ENCODE data around the gene TLE6. TPM values are rescaled to one million over a fixed set of nuclear protein-coding genes. Genes with fewer than 3 reads are reported as not detected.

Gene TLE6
- total and polyA plus RNA-seq, 4 donors, result 1.6 to 5.0 (median 4.6) TPM

- Histone ChIP-seq H3K27me3 (ENCODE audit: control insufficient read depth, insufficient read depth, low read length) (peaks cover 5% of the 10 kb centered on the region), H3K9me3 (ENCODE audit: control insufficient read depth, insufficient read depth, low read length) (no peaks in the 10 kb centered on the region), H3K36me3 (ENCODE audit: control insufficient read depth, insufficient read depth, low read length) (peaks cover 14% of the 10 kb centered on the region), H3K4me3 (ENCODE audit: low read depth, low read length) (no peak overlapping the region), H3K27ac (ENCODE audit: low read depth, low read length) (no peak overlapping the region), H3K4me1 (ENCODE audit: control insufficient read depth, insufficient read depth, low read length) (no peaks in the 10 kb centered on the region)
- DNase-seq (ENCODE audit: low read depth in 4 of 6, low spot score in 6 of 6), result no peak
- WGBS (ENCODE audit: insufficient coverage), result 80% methylated on average over 2 of the region's 9 CpGs
Observed at GRCh38 chr19:2993579-2993978, 16.2 kb downstream of the TLE6 start.

- no peak overlapping the region for H3K27ac ChIP-seq (ENCODE audit: low read depth, low read length)
- DNase-seq (ENCODE audit: low read depth in 4 of 6, low spot score in 6 of 6), result no peak
- no peak overlapping the region for H3K4me3 ChIP-seq (ENCODE audit: low read depth, low read length)
- no peaks in the 10 kb centered on the region for H3K9me3 ChIP-seq (ENCODE audit: control insufficient read depth, insufficient read depth, low read length)
- peaks cover 5% of the 10 kb centered on the region for H3K27me3 ChIP-seq (ENCODE audit: control insufficient read depth, insufficient read depth, low read length)
- WGBS (ENCODE audit: insufficient coverage), result 75% methylated on average over 5 of the region's 15 CpGs
- H3K4me1 ChIP-seq (ENCODE audit: control insufficient read depth, insufficient read depth, low read length), result no peaks in the 10 kb centered on the region
- peaks cover 17% of the 10 kb centered on the region for H3K36me3 ChIP-seq (ENCODE audit: control insufficient read depth, insufficient read depth, low read length)
Observed at GRCh38 chr19:2994588-2995131, 17.3 kb downstream of the TLE6 start.

GRCh38 chr19:2997720-2998119, 20.4 kb downstream of the TLE6 start:
- Histone ChIP-seq H3K4me1 (ENCODE audit: control insufficient read depth, insufficient read depth, low read length) (no peaks in the 10 kb centered on the region), H3K9me3 (ENCODE audit: control insufficient read depth, insufficient read depth, low read length) (no peaks in the 10 kb centered on the region), H3K27me3 (ENCODE audit: control insufficient read depth, insufficient read depth, low read length) (peaks cover 5% of the 10 kb centered on the region), H3K4me3 (ENCODE audit: low read depth, low read length) (no peak overlapping the region), H3K36me3 (ENCODE audit: control insufficient read depth, insufficient read depth, low read length) (peaks cover 32% of the 10 kb centered on the region), H3K27ac (ENCODE audit: low read depth, low read length) (no peak overlapping the region)
- 64% methylated on average over 11 of the region's 13 CpGs for WGBS (ENCODE audit: insufficient coverage)
- no peak for DNase-seq (ENCODE audit: low read depth in 4 of 6, low spot score in 6 of 6)

- Histone ChIP-seq H3K4me1 (ENCODE audit: control insufficient read depth, insufficient read depth, low read length) (peaks cover 6% of the 10 kb centered on the region), H3K4me3 (ENCODE audit: low read depth, low read length) (no peak overlapping the region), H3K36me3 (ENCODE audit: control insufficient read depth, insufficient read depth, low read length) (peaks cover 38% of the 10 kb centered on the region), H3K27me3 (ENCODE audit: control insufficient read depth, insufficient read depth, low read length) (no peaks in the 10 kb centered on the region), H3K9me3 (ENCODE audit: control insufficient read depth, insufficient read depth, low read length) (no peaks in the 10 kb centered on the region), H3K27ac (ENCODE audit: low read depth, low read length) (no peak overlapping the region)
- no peak for DNase-seq (ENCODE audit: low read depth in 4 of 6, low spot score in 6 of 6)
- 98% methylated on average over 7 of the region's 11 CpGs for WGBS (ENCODE audit: insufficient coverage)
Observed at GRCh38 chr19:2998642-2999041, 21.3 kb downstream of the TLE6 start.

- Histone ChIP-seq H3K36me3 (ENCODE audit: control insufficient read depth, insufficient read depth, low read length) (peaks cover 55% of the 10 kb centered on the region), H3K4me3 (ENCODE audit: low read depth, low read length) (no peak overlapping the region), H3K9me3 (ENCODE audit: control insufficient read depth, insufficient read depth, low read length) (no peaks in the 10 kb centered on the region), H3K4me1 (ENCODE audit: control insufficient read depth, insufficient read depth, low read length) (peaks cover 6% of the 10 kb centered on the region), H3K27ac (ENCODE audit: low read depth, low read length) (no peak overlapping the region), H3K27me3 (ENCODE audit: control insufficient read depth, insufficient read depth, low read length) (no peaks in the 10 kb centered on the region)
- DNase-seq (ENCODE audit: low read depth in 4 of 6, low spot score in 6 of 6), result no peak
- 75% methylated on average over 1 of the region's 6 CpGs for WGBS (ENCODE audit: insufficient coverage)
Observed at GRCh38 chr19:3001235-3001800, 24.0 kb downstream of the TLE6 start.

- WGBS (ENCODE audit: insufficient coverage), result 48% methylated on average over 4 of the region's 7 CpGs
- Histone ChIP-seq H3K36me3 (ENCODE audit: control insufficient read depth, insufficient read depth, low read length) (peaks cover 63% of the 10 kb centered on the region), H3K4me3 (ENCODE audit: low read depth, low read length) (no peak overlapping the region), H3K9me3 (ENCODE audit: control insufficient read depth, insufficient read depth, low read length) (no peaks in the 10 kb centered on the region), H3K4me1 (ENCODE audit: control insufficient read depth, insufficient read depth, low read length) (peaks cover 6% of the 10 kb centered on the region), H3K27ac (ENCODE audit: low read depth, low read length) (no peak overlapping the region), H3K27me3 (ENCODE audit: control insufficient read depth, insufficient read depth, low read length) (no peaks in the 10 kb centered on the region)
- peak in 2 of 6 donors; percentile 48 to 51 for DNase-seq (ENCODE audit: low read depth in 4 of 6, low spot score in 6 of 6)
Observed at GRCh38 chr19:3003046-3003445, 25.7 kb downstream of the TLE6 start.

- WGBS (ENCODE audit: insufficient coverage), result 90% methylated on average over 2 of the region's 4 CpGs
- peaks cover 65% of the 10 kb centered on the region for H3K36me3 ChIP-seq (ENCODE audit: control insufficient read depth, insufficient read depth, low read length)
Observed at GRCh38 chr19:3004522-3004921, 27.2 kb downstream of the TLE6 start.

GRCh38 chr19:3005345-3005744, 28.0 kb downstream of the TLE6 start:
- no peaks in the 10 kb centered on the region for H3K9me3 ChIP-seq (ENCODE audit: control insufficient read depth, insufficient read depth, low read length)
- H3K27ac ChIP-seq (ENCODE audit: low read depth, low read length), result no peak overlapping the region
- H3K27me3 ChIP-seq (ENCODE audit: control insufficient read depth, insufficient read depth, low read length), result no peaks in the 10 kb centered on the region
- H3K4me1 ChIP-seq (ENCODE audit: control insufficient read depth, insufficient read depth, low read length), result peaks cover 6% of the 10 kb centered on the region
- 71% methylated on average over 17 of the region's 18 CpGs for WGBS (ENCODE audit: insufficient coverage)
- no peak for DNase-seq (ENCODE audit: low read depth in 4 of 6, low spot score in 6 of 6)
- H3K4me3 ChIP-seq (ENCODE audit: low read depth, low read length), result no peak overlapping the region
- peaks cover 66% of the 10 kb centered on the region for H3K36me3 ChIP-seq (ENCODE audit: control insufficient read depth, insufficient read depth, low read length)

More at GRCh38 chr19:3004522-3004921, 27.2 kb downstream of the TLE6 start:
- H3K9me3 ChIP-seq (ENCODE audit: control insufficient read depth, insufficient read depth, low read length), result no peaks in the 10 kb centered on the region
- H3K27ac ChIP-seq (ENCODE audit: low read depth, low read length), result no peak overlapping the region
- H3K27me3 ChIP-seq (ENCODE audit: control insufficient read depth, insufficient read depth, low read length), result no peaks in the 10 kb centered on the region
- peaks cover 6% of the 10 kb centered on the region for H3K4me1 ChIP-seq (ENCODE audit: control insufficient read depth, insufficient read depth, low read length)
- DNase-seq (ENCODE audit: low read depth in 4 of 6, low spot score in 6 of 6), result no peak
- H3K4me3 ChIP-seq (ENCODE audit: low read depth, low read length), result no peak overlapping the region

GRCh38 chr19:3006075-3006767, 28.9 kb downstream of the TLE6 start:
- Histone ChIP-seq H3K4me1 (ENCODE audit: control insufficient read depth, insufficient read depth, low read length) (peaks cover 6% of the 10 kb centered on the region), H3K4me3 (ENCODE audit: low read depth, low read length) (no peak overlapping the region), H3K27ac (ENCODE audit: low read depth, low read length) (no peak overlapping the region), H3K9me3 (ENCODE audit: control insufficient read depth, insufficient read depth, low read length) (no peaks in the 10 kb centered on the region), H3K27me3 (ENCODE audit: control insufficient read depth, insufficient read depth, low read length) (no peaks in the 10 kb centered on the region), H3K36me3 (ENCODE audit: control insufficient read depth, insufficient read depth, low read length) (peaks cover 67% of the 10 kb centered on the region)
- 40% methylated on average over 37 of the region's 37 CpGs for WGBS (ENCODE audit: insufficient coverage)
- no peak for DNase-seq (ENCODE audit: low read depth in 4 of 6, low spot score in 6 of 6)

- 83% methylated on average over 4 of the region's 9 CpGs for WGBS (ENCODE audit: insufficient coverage)
Observed at GRCh38 chr19:3007975-3008374, 30.6 kb downstream of the TLE6 start.

More at GRCh38 chr19:3007975-3008374, 30.6 kb downstream of the TLE6 start:
- no peak for DNase-seq (ENCODE audit: low read depth in 4 of 6, low spot score in 6 of 6)
- Histone ChIP-seq H3K36me3 (ENCODE audit: control insufficient read depth, insufficient read depth, low read length) (peaks cover 64% of the 10 kb centered on the region), H3K27ac (ENCODE audit: low read depth, low read length) (no peak overlapping the region), H3K9me3 (ENCODE audit: control insufficient read depth, insufficient read depth, low read length) (no peaks in the 10 kb centered on the region), H3K4me1 (ENCODE audit: control insufficient read depth, insufficient read depth, low read length) (peaks cover 9% of the 10 kb centered on the region), H3K4me3 (ENCODE audit: low read depth, low read length) (no peak overlapping the region), H3K27me3 (ENCODE audit: control insufficient read depth, insufficient read depth, low read length) (no peaks in the 10 kb centered on the region)

Data from spinal cord (tissue), 10 donors.